Measurements from ENCODE around the gene RBBP4.
"Not testable (repeated sequence)": the region's sequence is repeated elsewhere in the genome, so short reads cannot be mapped to it uniquely, and the experiment has no call there.

The RBBP4 gene

DNA sequence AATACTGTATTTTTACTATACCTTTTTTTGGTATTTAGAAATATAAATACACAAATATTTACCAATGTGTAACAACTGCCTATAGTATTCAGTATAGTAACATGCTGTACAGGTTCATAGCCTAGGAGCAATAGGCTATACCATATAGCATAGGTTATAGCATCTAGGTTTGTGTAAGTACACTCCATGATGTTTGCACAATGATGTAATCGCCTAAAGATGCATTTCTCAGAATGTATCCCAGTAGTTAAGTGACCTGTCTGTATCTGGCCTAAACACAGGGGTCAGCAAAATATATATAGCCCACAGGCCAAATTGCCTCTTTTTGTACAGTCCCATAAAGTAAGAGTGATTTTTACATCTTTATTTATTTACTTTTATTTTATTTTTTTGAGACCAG lies 24.8 kb upstream of the RBBP4 start:
- H3K4me3 ChIP-seq (ENCODE audit: low read depth, low read length): no peak overlapping the region
- TF ChIP-seq, protein P1, sequence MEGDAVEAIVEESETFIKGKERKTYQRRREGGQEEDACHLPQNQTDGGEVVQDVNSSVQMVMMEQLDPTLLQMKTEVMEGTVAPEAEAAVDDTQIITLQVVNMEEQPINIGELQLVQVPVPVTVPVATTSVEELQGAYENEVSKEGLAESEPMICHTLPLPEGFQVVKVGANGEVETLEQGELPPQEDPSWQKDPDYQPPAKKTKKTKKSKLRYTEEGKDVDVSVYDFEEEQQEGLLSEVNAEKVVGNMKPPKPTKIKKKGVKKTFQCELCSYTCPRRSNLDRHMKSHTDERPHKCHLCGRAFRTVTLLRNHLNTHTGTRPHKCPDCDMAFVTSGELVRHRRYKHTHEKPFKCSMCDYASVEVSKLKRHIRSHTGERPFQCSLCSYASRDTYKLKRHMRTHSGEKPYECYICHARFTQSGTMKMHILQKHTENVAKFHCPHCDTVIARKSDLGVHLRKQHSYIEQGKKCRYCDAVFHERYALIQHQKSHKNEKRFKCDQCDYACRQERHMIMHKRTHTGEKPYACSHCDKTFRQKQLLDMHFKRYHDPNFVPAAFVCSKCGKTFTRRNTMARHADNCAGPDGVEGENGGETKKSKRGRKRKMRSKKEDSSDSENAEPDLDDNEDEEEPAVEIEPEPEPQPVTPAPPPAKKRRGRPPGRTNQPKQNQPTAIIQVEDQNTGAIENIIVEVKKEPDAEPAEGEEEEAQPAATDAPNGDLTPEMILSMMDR (conservative IDR thresholded peaks at IDR 0.05; ENCODE audit: low read depth, low read length): no peak
- DNase-seq (ENCODE audit: low read depth): no peak

DNA sequence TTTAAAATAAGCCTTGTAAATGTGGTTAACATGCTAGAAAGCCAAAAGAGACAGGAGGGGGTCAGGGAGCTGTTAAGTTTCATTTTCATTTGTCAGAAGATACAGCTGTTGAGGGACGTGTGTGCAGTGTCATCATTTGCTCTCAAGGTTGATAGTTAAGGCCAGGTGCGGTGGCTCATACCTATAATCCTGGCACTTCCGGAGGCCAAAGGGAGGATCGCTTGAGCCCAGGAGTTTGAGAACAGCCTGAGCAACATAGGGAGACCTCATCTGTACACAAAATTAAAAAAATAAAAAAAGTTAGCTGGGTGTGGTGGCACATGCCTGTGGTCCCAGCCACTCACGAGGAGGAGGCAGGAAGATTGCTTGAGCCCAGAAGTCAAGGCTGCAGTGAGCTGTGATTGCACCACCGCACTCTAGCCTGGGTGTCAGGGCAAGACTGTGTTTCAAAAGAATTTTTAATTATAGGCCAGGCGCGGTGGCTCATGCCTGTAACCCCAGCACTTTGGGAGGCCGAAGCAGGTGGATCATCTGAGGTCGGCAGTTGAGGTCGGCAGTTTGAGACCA lies 23.3 kb upstream of the RBBP4 start:
- H3K4me3 ChIP-seq (ENCODE audit: low read depth, low read length): no peak overlapping the region
- TF ChIP-seq, protein P1 (conservative IDR thresholded peaks at IDR 0.05; ENCODE audit: low read depth, low read length): no peak
- DNase-seq (ENCODE audit: low read depth): no peak

- not testable (repeated sequence) for H3K4me3 ChIP-seq (ENCODE audit: low read depth, low read length); DNase-seq (ENCODE audit: low read depth)
These were observed 20.8 kb upstream of the RBBP4 start for GRCh38 chr1:32630173-32630572.

- H3K4me3 ChIP-seq (ENCODE audit: low read depth, low read length): no peak overlapping the region
- no peak for DNase-seq (ENCODE audit: low read depth)
- TF ChIP-seq, protein P1 (conservative IDR thresholded peaks at IDR 0.05; ENCODE audit: low read depth, low read length): no peak
These were observed 18.2 kb upstream of the RBBP4 start for GRCh38 chr1:32632829-32633228.

- no peak overlapping the region for H3K4me3 ChIP-seq (ENCODE audit: low read depth, low read length)
- DNase-seq (ENCODE audit: low read depth): no peak
- TF ChIP-seq, protein P1 (conservative IDR thresholded peaks at IDR 0.05; ENCODE audit: low read depth, low read length): no peak
These were observed 15.3 kb upstream of the RBBP4 start for GRCh38 chr1:32635508-32636277.

GRCh38 chr1:32636914-32637645 lies 13.9 kb upstream of the RBBP4 start:
- H3K4me3 ChIP-seq (ENCODE audit: low read depth, low read length): no peak overlapping the region
- DNase-seq (ENCODE audit: low read depth): no peak
- TF ChIP-seq, protein P1 (conservative IDR thresholded peaks at IDR 0.05; ENCODE audit: low read depth, low read length): no peak

GRCh38 chr1:32639489-32640075 lies 11.4 kb upstream of the RBBP4 start:
- TF ChIP-seq, protein P1 (conservative IDR thresholded peaks at IDR 0.05; ENCODE audit: low read depth, low read length): no peak
- H3K4me3 ChIP-seq (ENCODE audit: low read depth, low read length): no peak overlapping the region
- no peak for DNase-seq (ENCODE audit: low read depth)

- DNase-seq (ENCODE audit: low read depth); H3K4me3 ChIP-seq (ENCODE audit: low read depth, low read length): not testable (repeated sequence)
These were observed 8.6 kb upstream of the RBBP4 start for GRCh38 chr1:32642292-32642827.
